C4-2B (cell line): ENCODE data around the gene DUSP16.

Experiments
- ZFX ChIP-seq: fragments of 450-650 bp; IDR thresholded peaks from 2 replicates; pipeline ENCODE4 v1.6.1; 2017
- TF ChIP-seq, protein P1 (sequence below): fragments of 450-650 bp; conservative IDR thresholded peaks from 2 replicates; pipeline ENCODE4 v1.5.1; 2017; ENCODE audit warnings: mild to moderate bottlenecking

- TF ChIP-seq, protein P1, sequence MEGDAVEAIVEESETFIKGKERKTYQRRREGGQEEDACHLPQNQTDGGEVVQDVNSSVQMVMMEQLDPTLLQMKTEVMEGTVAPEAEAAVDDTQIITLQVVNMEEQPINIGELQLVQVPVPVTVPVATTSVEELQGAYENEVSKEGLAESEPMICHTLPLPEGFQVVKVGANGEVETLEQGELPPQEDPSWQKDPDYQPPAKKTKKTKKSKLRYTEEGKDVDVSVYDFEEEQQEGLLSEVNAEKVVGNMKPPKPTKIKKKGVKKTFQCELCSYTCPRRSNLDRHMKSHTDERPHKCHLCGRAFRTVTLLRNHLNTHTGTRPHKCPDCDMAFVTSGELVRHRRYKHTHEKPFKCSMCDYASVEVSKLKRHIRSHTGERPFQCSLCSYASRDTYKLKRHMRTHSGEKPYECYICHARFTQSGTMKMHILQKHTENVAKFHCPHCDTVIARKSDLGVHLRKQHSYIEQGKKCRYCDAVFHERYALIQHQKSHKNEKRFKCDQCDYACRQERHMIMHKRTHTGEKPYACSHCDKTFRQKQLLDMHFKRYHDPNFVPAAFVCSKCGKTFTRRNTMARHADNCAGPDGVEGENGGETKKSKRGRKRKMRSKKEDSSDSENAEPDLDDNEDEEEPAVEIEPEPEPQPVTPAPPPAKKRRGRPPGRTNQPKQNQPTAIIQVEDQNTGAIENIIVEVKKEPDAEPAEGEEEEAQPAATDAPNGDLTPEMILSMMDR = no peak
- no peak for TF ChIP-seq ZFX
Observed at GRCh38 chr12:12555656-12556055, 7.0 kb downstream of the DUSP16 start.
